ENCODE measurements around the gene ACER2. TPM values are rescaled to one million over a fixed set of nuclear protein-coding genes. Genes with fewer than 3 reads are reported as not detected.

Gene ACER2
- total RNA-seq, 1 experiment from 2014 or later = 8.8 TPM

GRCh38 chr9:19498015-19498414, 89.2 kb downstream of the ACER2 start (continued):
- TF ChIP-seq ZNF138 (CRISPR knock-in tag; conservative IDR thresholded peaks at IDR 0.05) (no peak), IRF1 (CRISPR knock-in tag; IDR thresholded peaks at IDR 0.05) (no peak), HMGA2 (CRISPR knock-in tag; IDR thresholded peaks at IDR 0.05) (no peak)

Other genes starting within 250 kb of the ACER2 start
- 21.0 to 22.6 TPM (median 21.7 TPM) in 3 replicates for gene DENND4C, start 178.3 kb upstream of the ACER2 start, total RNA-seq (2021)
- gene RPS6, start 28.8 kb upstream of the ACER2 start, total RNA-seq (2021) = 2,281 to 2,651 TPM (median 2,576 TPM) in 3 replicates